Neural cell (in vitro differentiated cells): ENCODE data around the gene ZNRF2.

Experiments used
- CTCF ChIP-seq: fragments of 450-650 bp; IDR thresholded peaks from 2 replicates; pipeline ENCODE4 v1.5.1; 2014; ENCODE audit warnings: antibody characterized with exemption, mild to moderate bottlenecking, moderate library complexity; ENCODE audit not compliant: poor library complexity, severe bottlenecking
- EZH2 ChIP-seq: fragments of 200-600, 300-800 bp; shearing (Covaris generic), sonication (generic); IDR thresholded peaks from 2 replicates; pipeline ENCODE4 v1.6.1; 2014; ENCODE audit warnings: antibody characterized with exemption, low read length, borderline replicate concordance, mild to moderate bottlenecking; ENCODE audit not compliant: insufficient read depth, poor library complexity, severe bottlenecking
- RAD21 ChIP-seq: fragments of 450-650 bp; conservative IDR thresholded peaks from 2 replicates; pipeline ENCODE4 v1.6.1; 2014; ENCODE audit warnings: antibody characterized with exemption, mild to moderate bottlenecking, moderate library complexity
- SMC3 ChIP-seq: fragments of 450-650 bp; conservative IDR thresholded peaks from 2 replicates; pipeline ENCODE4 v1.6.1; 2014; ENCODE audit warnings: antibody characterized with exemption, mild to moderate bottlenecking, moderate library complexity; ENCODE audit not compliant: poor library complexity

DNA sequence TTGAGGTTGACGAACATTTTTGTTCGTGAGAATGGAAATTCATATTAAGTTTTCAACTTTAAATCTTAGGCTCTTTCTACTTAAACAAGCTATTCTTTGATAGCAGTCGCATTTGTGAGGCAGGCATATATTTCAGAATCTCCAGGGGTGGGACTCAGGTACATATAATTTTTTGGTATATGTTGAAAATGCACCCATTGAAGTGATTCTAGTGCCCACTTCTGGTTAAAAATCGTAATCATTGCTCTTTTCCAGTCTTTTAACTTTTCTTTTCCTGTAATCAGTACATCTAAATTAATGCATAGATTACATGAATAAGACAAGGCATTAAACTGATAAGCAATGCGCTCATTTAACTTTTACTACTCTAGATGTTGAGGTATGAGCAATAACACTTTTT lies 67.8 kb downstream of the ZNRF2 start:
- TF ChIP-seq CTCF: no peak
- TF ChIP-seq EZH2: no peak
- TF ChIP-seq SMC3: no peak
- TF ChIP-seq RAD21: no peak
